GM19463 (cell line): ENCODE measurements around the gene FOXP1.

Source experiments
- ATAC-seq: cut with Tn5 transposase; IDR thresholded peaks from one replicate; pipeline ENCODE4 v1.9.1; 2021; ENCODE audit warnings: mild to moderate bottlenecking, moderate library complexity; ENCODE audit not compliant: unreplicated experiment

FOXP1 gene

GRCh38 chr3:71054312-71054711, 529.2 kb downstream of the FOXP1 start:
- ATAC-seq, result no peak

- ATAC-seq, result no peak
Observed at GRCh38 chr3:71053495-71053894, 530.0 kb downstream of the FOXP1 start.

- ATAC-seq, result no peak
Observed at GRCh38 chr3:71052716-71053115, 530.8 kb downstream of the FOXP1 start.

- no peak for ATAC-seq
Observed at GRCh38 chr3:71051893-71052687, 531.4 kb downstream of the FOXP1 start.

- ATAC-seq, result no peak
Observed at GRCh38 chr3:71051259-71051595, 532.3 kb downstream of the FOXP1 start.

GRCh38 chr3:71050538-71051258, 532.8 kb downstream of the FOXP1 start:
- no peak for ATAC-seq

- no peak for ATAC-seq
Observed at GRCh38 chr3:71050166-71050537, 533.4 kb downstream of the FOXP1 start.

GRCh38 chr3:71048948-71049347, 534.6 kb downstream of the FOXP1 start:
- ATAC-seq, result no peak

- ATAC-seq, result no peak
Observed at GRCh38 chr3:71047616-71048531, 535.7 kb downstream of the FOXP1 start.

GRCh38 chr3:71046791-71047190, 536.7 kb downstream of the FOXP1 start:
- no peak for ATAC-seq

- peak; percentile 87 for ATAC-seq
Observed at GRCh38 chr3:71045917-71046282, 537.6 kb downstream of the FOXP1 start.

GRCh38 chr3:71045212-71045916, 538.2 kb downstream of the FOXP1 start:
- no peak for ATAC-seq

- ATAC-seq, result no peak
Observed at GRCh38 chr3:71042759-71043158, 540.8 kb downstream of the FOXP1 start.

- ATAC-seq, result no peak
Observed at GRCh38 chr3:71041371-71041770, 542.2 kb downstream of the FOXP1 start.

- no peak for ATAC-seq
Observed at GRCh38 chr3:71039332-71039731, 544.2 kb downstream of the FOXP1 start.

GRCh38 chr3:71037775-71038174, 545.8 kb downstream of the FOXP1 start:
- no peak for ATAC-seq

GRCh38 chr3:71035886-71036285, 547.6 kb downstream of the FOXP1 start:
- no peak for ATAC-seq

- ATAC-seq, result no peak
Observed at GRCh38 chr3:71035314-71035713, 548.2 kb downstream of the FOXP1 start.

- ATAC-seq, result no peak
Observed at GRCh38 chr3:71033681-71034220, 549.8 kb downstream of the FOXP1 start.

- no peak for ATAC-seq
Observed at GRCh38 chr3:71031914-71032521, 551.5 kb downstream of the FOXP1 start.
